OCI-LY3 (cell line): Measurements from ENCODE around the gene GLIS1.

Experiments used
- H2AFZ ChIP-seq: fragments of 200-600, 300-600 bp; shearing (Covaris generic); 2 replicates; pipeline ENCODE4 v1.6.0; 2014; ENCODE audit warnings: antibody characterized with exemption, low read depth, low read length
- H3K27ac ChIP-seq: fragments of 200-600, 300-600 bp; sonication (generic); 2 replicates; pipeline ENCODE4 v1.5.1; 2014; ENCODE audit warnings: mild to moderate bottlenecking, low read length, moderate library complexity, mixed read lengths
- H3K27me3 ChIP-seq: fragments of 200-600, 300-600 bp; sonication (generic); 2 replicates; pipeline ENCODE4 v1.6.1; 2014; ENCODE audit warnings: low read depth, low read length, mixed read lengths
- H3K36me3 ChIP-seq: fragments of 200-600, 300-600 bp; sonication (generic); replicated peaks from 2 replicates; pipeline ENCODE3; 2014; ENCODE audit warnings: low read depth, low read length, mixed read lengths
- H3K4me1 ChIP-seq: fragments of 300-600, 200-600 bp; sonication (generic); 2 replicates; pipeline ENCODE4 v1.6.1; 2014; ENCODE audit warnings: low read length, mixed read lengths
- H3K4me2 ChIP-seq: fragments of 200-600, 300-600 bp; sonication (generic); 2 replicates; pipeline ENCODE4 v1.6.1; 2014; ENCODE audit warnings: low read length, mixed read lengths
- H3K4me3 ChIP-seq: fragments of 300-600, 200-600 bp; sonication (generic); 2 replicates; pipeline ENCODE4 v1.5.1; 2014; ENCODE audit warnings: antibody characterized with exemption, mild to moderate bottlenecking, low read length, moderate library complexity
- H3K79me2 ChIP-seq: fragments of 300-600, 200-600 bp; shearing (Covaris generic); 2 replicates; pipeline ENCODE4 v1.6.1; 2014; ENCODE audit warnings: mild to moderate bottlenecking, low read length, mixed read lengths
- H3K9ac ChIP-seq: fragments of 300-600, 200-600 bp; shearing (Covaris generic); 2 replicates; pipeline ENCODE4 v1.6.0; 2014; ENCODE audit warnings: mild to moderate bottlenecking, low read length, moderate library complexity
- H3K9me3 ChIP-seq: fragments of 200-600, 300-600 bp; shearing (Covaris generic); 2 replicates; pipeline ENCODE4 v1.6.1; 2014; ENCODE audit warnings: low read length, mixed read lengths; ENCODE audit not compliant: insufficient read depth
- H4K20me1 ChIP-seq: fragments of 200-600, 300-600 bp; sonication (generic); 2 replicates; pipeline ENCODE4 v1.6.1; 2016; ENCODE audit warnings: low read length, mixed read lengths; ENCODE audit not compliant: insufficient read depth
- CTCF ChIP-seq: fragments of 200-600, 300-600 bp; sonication (generic); IDR thresholded peaks from 2 replicates; pipeline ENCODE4 v1.5.1; 2014; ENCODE audit warnings: antibody characterized with exemption, low read length, low read depth
- EZH2phosphoT487 ChIP-seq: fragments of 200-600 bp; shearing (Covaris generic); IDR thresholded peaks from 2 replicates; pipeline ENCODE4 v1.6.1; 2018; ENCODE audit warnings: antibody characterized with exemption, mixed run types, low read depth

GLIS1 gene

DNA sequence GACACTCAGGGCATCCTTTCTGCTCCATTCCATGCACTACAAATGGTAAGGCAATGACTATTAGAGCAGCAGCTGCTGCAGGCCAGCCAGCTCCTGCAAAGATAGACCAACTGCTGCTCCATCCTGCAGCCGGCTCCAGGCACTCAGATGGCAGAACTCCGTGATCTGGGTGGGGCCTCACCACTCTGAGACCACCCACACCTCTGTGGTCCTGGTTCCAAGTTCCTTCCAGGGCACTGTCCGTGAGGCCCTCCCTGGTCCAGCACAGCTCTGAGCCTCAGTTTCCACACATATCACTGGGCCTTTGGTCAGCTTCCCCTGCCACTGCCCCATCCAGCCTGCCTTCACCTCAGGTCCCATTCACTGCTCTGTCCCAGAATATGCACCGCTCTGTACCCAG is 165.0 kb downstream of the GLIS1 start:
- no peak overlapping the region for H3K9ac ChIP-seq
- H3K4me2 ChIP-seq: no peak overlapping the region
- H3K4me1 ChIP-seq: 0 out of 2 replicates have a peak, but pooled peaks cover 4% of the 10 kb centered on the region
- no peaks in the 10 kb centered on the region for H3K9me3 ChIP-seq
- H3K27ac ChIP-seq: no peak overlapping the region
- no peaks in the 10 kb centered on the region for H3K36me3 ChIP-seq
- H2AFZ ChIP-seq: no peak overlapping the region
- no peak overlapping the region for H3K4me3 ChIP-seq
- TF ChIP-seq CTCF (no peak), EZH2phosphoT487 (no peak)
- H4K20me1 ChIP-seq: no peaks in the 10 kb centered on the region
- no peaks in the 10 kb centered on the region for H3K79me2 ChIP-seq
- H3K27me3 ChIP-seq: peaks cover 11% of the 10 kb centered on the region

DNA sequence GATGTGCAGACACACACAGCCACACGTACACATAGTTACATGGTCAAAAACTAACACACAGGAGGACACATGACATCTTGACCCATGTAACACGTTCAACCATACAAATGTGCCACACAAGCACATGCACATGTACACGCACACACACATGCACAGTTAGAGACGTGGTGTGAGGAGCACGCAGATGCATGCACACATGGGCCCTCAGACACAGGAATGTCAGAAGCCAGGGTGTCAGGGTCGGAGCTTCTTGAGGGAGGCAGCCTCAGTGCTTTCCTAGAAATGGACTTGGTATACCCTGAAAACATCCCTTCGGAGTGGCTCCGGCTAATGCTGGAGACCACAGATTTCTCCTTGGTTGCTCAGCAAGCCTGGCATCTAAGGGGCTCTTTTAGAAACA is 165.4 kb downstream of the GLIS1 start:
- Histone ChIP-seq H3K27ac (no peak overlapping the region), H3K79me2 (no peaks in the 10 kb centered on the region), H3K4me2 (no peak overlapping the region), H2AFZ (no peak overlapping the region), H3K36me3 (no peaks in the 10 kb centered on the region), H3K4me1 (0 out of 2 replicates have a peak, but pooled peaks cover 4% of the 10 kb centered on the region), H3K4me3 (no peak overlapping the region), H3K27me3 (peaks cover 11% of the 10 kb centered on the region), H3K9ac (no peak overlapping the region), H4K20me1 (no peaks in the 10 kb centered on the region), H3K9me3 (no peaks in the 10 kb centered on the region)
- TF ChIP-seq CTCF (no peak), EZH2phosphoT487 (no peak)

DNA sequence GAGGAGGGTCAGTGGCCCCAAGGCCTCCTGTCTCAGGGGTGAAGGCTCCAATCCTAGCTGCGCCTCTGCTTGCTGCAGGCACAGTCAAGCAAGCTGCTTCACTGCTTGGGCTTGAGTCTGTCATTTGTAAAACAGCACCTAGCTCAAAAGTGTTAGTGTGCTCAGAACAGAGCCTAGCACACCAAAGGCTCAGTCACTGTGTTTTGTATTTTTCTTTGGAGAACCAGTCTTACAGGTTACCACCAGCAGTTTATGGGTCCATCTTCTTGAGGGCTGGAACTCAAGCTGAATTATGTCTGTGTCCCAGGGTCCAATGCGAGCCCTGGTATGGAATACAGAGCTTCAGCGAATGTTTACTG is 166.2 kb downstream of the GLIS1 start:
- Histone ChIP-seq H3K27ac (no peak overlapping the region), H3K4me3 (no peak overlapping the region), H4K20me1 (no peaks in the 10 kb centered on the region), H3K27me3 (peaks cover 11% of the 10 kb centered on the region), H3K9me3 (no peaks in the 10 kb centered on the region), H3K79me2 (no peaks in the 10 kb centered on the region), H3K4me2 (no peak overlapping the region), H3K4me1 (0 out of 2 replicates have a peak, but pooled peaks cover 4% of the 10 kb centered on the region), H3K9ac (no peak overlapping the region), H2AFZ (no peak overlapping the region), H3K36me3 (no peaks in the 10 kb centered on the region)
- TF ChIP-seq CTCF (no peak), EZH2phosphoT487 (no peak)

DNA sequence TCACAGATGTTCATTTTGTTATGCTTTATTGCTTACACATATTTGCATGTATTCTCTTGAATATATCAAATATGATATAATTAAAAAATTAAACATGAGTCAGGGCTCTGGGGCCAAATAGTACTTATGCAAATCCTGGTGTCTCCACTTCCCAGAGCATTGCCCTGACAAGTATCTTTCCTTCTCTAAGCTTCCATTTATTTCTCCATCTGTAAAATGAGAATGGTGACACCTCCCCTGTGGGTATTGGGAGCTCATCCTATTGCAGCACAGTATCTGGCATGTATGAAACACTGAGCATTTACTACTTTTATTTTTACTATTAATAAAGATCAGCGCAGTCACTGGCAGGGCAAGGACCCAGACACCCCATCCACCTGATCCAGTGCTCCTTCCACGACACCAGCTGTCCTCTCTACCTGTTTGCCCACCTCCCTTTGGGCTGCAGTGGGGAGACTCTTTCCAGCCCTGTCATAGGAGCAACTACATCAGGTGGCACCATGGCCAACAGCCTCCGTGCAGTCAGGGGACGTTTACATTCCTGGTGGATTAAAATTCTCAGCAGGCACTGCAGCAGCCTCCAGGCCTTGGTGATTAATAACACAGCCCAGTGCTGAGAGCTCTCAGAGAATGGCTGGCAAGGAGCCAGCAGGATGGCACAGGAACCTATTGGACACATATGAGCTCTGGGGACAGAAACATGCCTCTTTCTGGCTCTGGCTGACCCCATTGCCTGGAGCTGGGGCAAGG is 166.7 kb downstream of the GLIS1 start:
- Histone ChIP-seq H3K27me3 (peaks cover 11% of the 10 kb centered on the region), H3K9ac (no peak overlapping the region), H3K36me3 (no peaks in the 10 kb centered on the region), H3K4me2 (no peak overlapping the region), H3K9me3 (no peaks in the 10 kb centered on the region), H4K20me1 (no peaks in the 10 kb centered on the region), H3K4me3 (no peak overlapping the region), H3K4me1 (0 out of 2 replicates have a peak, but pooled peaks cover 2% of the 10 kb centered on the region), H3K79me2 (no peaks in the 10 kb centered on the region), H3K27ac (no peak overlapping the region), H2AFZ (no peak overlapping the region)
- TF ChIP-seq EZH2phosphoT487: no peak
- TF ChIP-seq CTCF: no peak
